Thyroid gland (tissue), 4 donors: ENCODE data around the gene AKNA. TPM values are rescaled to one million over a fixed set of nuclear protein-coding genes. Genes with fewer than 3 reads are reported as not detected.
"Not testable (repeated sequence)": the region's sequence is repeated elsewhere in the genome, so short reads cannot be mapped to it uniquely, and the experiment has no call there.

Experiments used
- DNase-seq, 2 donors: peaks; one replicate each; pipeline ENCODE4 v3.0.0-alpha.2; 2019
- H3K27ac ChIP-seq, 3 donors: fragments of 200-600 bp; sonication (generic); 1 replicate in 2 of 3; 2 replicates in 1 of 3; pipeline ENCODE4 v1.5.1; 2016 to 2019; ENCODE audit warnings: mild to moderate bottlenecking in 1 of 3, moderate library complexity in 1 of 3
- H3K27me3 ChIP-seq: fragments of 200-600 bp; sonication (generic); one replicate; pipeline ENCODE4 v1.5.1; 2019
- H3K36me3 ChIP-seq, 2 donors: fragments of 200-600 bp; sonication (generic); one replicate each; pipeline ENCODE4 v1.5.1; 2016 to 2019
- H3K4me1 ChIP-seq, 2 donors: fragments of 200-600 bp; sonication (generic); one replicate each; pipeline ENCODE4 v1.5.1; 2017 to 2019
- H3K4me3 ChIP-seq, 3 donors: fragments of 200-600 bp; sonication (generic); replicated peaks in 1 of 3; 1 replicate in 2 of 3; 2 replicates in 1 of 3; pipeline ENCODE4 v1.5.1; 2016; ENCODE audit warnings: mild to moderate bottlenecking in 1 of 3
- H3K9me3 ChIP-seq: fragments of 200-600 bp; sonication (generic); one replicate; pipeline ENCODE4 v1.5.1; 2017
- CTCF ChIP-seq, 6 experiments: fragments of 200-600 bp in 3 of 6; fragments of 450-650 bp in 3 of 6; sonication (generic) in 3 of 6; IDR thresholded peaks; one replicate each; pipeline ENCODE4 v1.5.1; 2016 to 2019; ENCODE audit warnings: antibody characterized with exemption in 6 of 6, mild to moderate bottlenecking in 2 of 6, inconsistent platforms in 1 of 6, moderate library complexity in 1 of 6
- POLR2A ChIP-seq, 2 donors: fragments of 450-650 bp; IDR thresholded peaks; one replicate each; pipeline ENCODE4 v1.6.1; 2017; ENCODE audit warnings: antibody characterized with exemption in 2 of 2, mild to moderate bottlenecking in 2 of 2, moderate library complexity in 1 of 2
- WGBS, 2 donors: methylation state at CpG; one replicate each; pipeline ENCODE4 v1.1.5; 2017; 5-methylcytosine and 5-hydroxymethylcytosine counted together
- intact Hi-C: fragments of 100-400 bp; cut with DNase I; formaldehyde crosslinking; loops from one replicate; pipeline ENCODE4 v1.15.1; 2023
- total RNA-seq, 4 donors: library from RNA; depleted of rRNA; stranded (reverse); fragments of >200 nt; gene quantifications; one replicate each; pipeline ENCODE4 v1.2.3, GENCODE V29; 2016

Gene AKNA
- total RNA-seq, 4 donors from 2014 or later: 10.0 to 17.0 (median 12.5) TPM

GRCh38 chr9:114327749-114328148 lies 60.0 kb downstream of the AKNA start:
- no peak for DNase-seq
- no peak overlapping the region for H3K27ac ChIP-seq
- no peak for TF ChIP-seq POLR2A (IDR thresholded peaks at IDR 0.05)
- TF ChIP-seq CTCF (IDR thresholded peaks at IDR 0.05): no peak
- 81 to 95% methylated on average over 6 to 8 of the region's 8 CpGs for WGBS, 2 donors
- intact Hi-C loops: no loop called here
- H3K4me3 ChIP-seq: no peak overlapping the region
- no peaks in the 10 kb centered on the region for H3K27me3 ChIP-seq
- H3K4me1 ChIP-seq: no peaks in the 10 kb centered on the region
- H3K9me3 ChIP-seq: no peaks in the 10 kb centered on the region
- H3K36me3 ChIP-seq: no peaks in the 10 kb centered on the region

GRCh38 chr9:114325684-114326254 lies 62.0 kb downstream of the AKNA start:
- intact Hi-C loops: not testable (repeated sequence)
- 79 to 89% methylated on average over 3 of the region's 3 CpGs for WGBS, 2 donors

GRCh38 chr9:114324965-114325364 lies 62.8 kb downstream of the AKNA start:
- H3K36me3 ChIP-seq, H3K27ac ChIP-seq, H3K4me3 ChIP-seq, intact Hi-C loops, H3K9me3 ChIP-seq, DNase-seq, H3K27me3 ChIP-seq, H3K4me1 ChIP-seq: not testable (repeated sequence)
- 80 to 89% methylated on average over 5 to 6 of the region's 9 CpGs for WGBS, 2 donors

More at GRCh38 chr9:114325684-114326254, 62.0 kb downstream of the AKNA start:
- not testable (repeated sequence) for H3K4me3 ChIP-seq, H3K27ac ChIP-seq, H3K36me3 ChIP-seq, H3K27me3 ChIP-seq, H3K9me3 ChIP-seq, DNase-seq, H3K4me1 ChIP-seq

GRCh38 chr9:114324492-114324891 lies 63.3 kb downstream of the AKNA start:
- TF ChIP-seq POLR2A (IDR thresholded peaks at IDR 0.05) (no peak), CTCF (IDR thresholded peaks at IDR 0.05) (no peak)

GRCh38 chr9:114323849-114324248 lies 63.9 kb downstream of the AKNA start:
- H3K4me3 ChIP-seq, H3K4me1 ChIP-seq, DNase-seq, intact Hi-C loops, H3K36me3 ChIP-seq, H3K27ac ChIP-seq, H3K9me3 ChIP-seq, H3K27me3 ChIP-seq: not testable (repeated sequence)
- WGBS, 2 donors: 85% methylated on average over 6 of the region's 6 CpGs

More at GRCh38 chr9:114324492-114324891, 63.3 kb downstream of the AKNA start:
- Histone ChIP-seq H3K4me3 (no peak overlapping the region), H3K27me3 (no peaks in the 10 kb centered on the region), H3K27ac (no peak overlapping the region), H3K9me3 (no peaks in the 10 kb centered on the region), H3K4me1 (peaks cover 0 to under 1% of the 10 kb centered on the region in 2 donors), H3K36me3 (no peaks in the 10 kb centered on the region)
- intact Hi-C loops: no loop called here
- no peak for DNase-seq
- 87 to 90% methylated on average over 7 to 8 of the region's 8 CpGs for WGBS, 2 donors

- H3K27me3 ChIP-seq, H3K27ac ChIP-seq, DNase-seq, H3K4me3 ChIP-seq, H3K9me3 ChIP-seq, intact Hi-C loops, H3K36me3 ChIP-seq, H3K4me1 ChIP-seq: not testable (repeated sequence)
- 80% methylated on average over 1 of the region's 15 CpGs; no CpG with 5 or more reads in 1 of the 2 donors for WGBS, 2 donors
These were observed 64.8 kb downstream of the AKNA start, which contains the start of gene ORM1 for GRCh38 chr9:114322831-114323531. Gene ORM1, plus strand, starts transcription at chr9:114323098. Its CDS starts 36 bp downstream, at chr9:114323134.

- peak; percentile 69 to 75 for DNase-seq
- H3K36me3 ChIP-seq, H3K27me3 ChIP-seq, H3K4me3 ChIP-seq, intact Hi-C loops, H3K4me1 ChIP-seq, H3K27ac ChIP-seq, H3K9me3 ChIP-seq: not testable (repeated sequence)
- 46 to 63% methylated on average over 11 to 12 of the region's 12 CpGs for WGBS, 2 donors
These were observed 65.5 kb downstream of the AKNA start for GRCh38 chr9:114322160-114322818.
